AG04450 (cell line): ENCODE data around the gene HOXA4. TPM values are rescaled to one million over a fixed set of nuclear protein-coding genes. Genes with fewer than 3 reads are reported as not detected.

Experiments
- CTCF ChIA-PET: fragments of 300-600, 350-600 bp; formaldehyde crosslinking; extraction: SDS; loops from one replicate; lab custom pipeline; 2022; ENCODE audit warnings: antibody characterized with exemption, inconsistent platforms; lab: Charles Lee
- POLR2A ChIA-PET: fragments of 350-600 bp; formaldehyde crosslinking; extraction: SDS; loops from one replicate; lab custom pipeline; 2021; ENCODE audit warnings: antibody characterized with exemption, inconsistent platforms; lab: Yijun Ruan, JAX
- DNase-seq: peaks from one replicate; pipeline ENCODE4 v3.0.0-alpha.2; 2011; ENCODE audit warnings: low read depth, low spot score
- H3K27ac ChIP-seq: one replicate; pipeline ENCODE4 v1.5.1; 2012; ENCODE audit warnings: low read depth, low read length, control low read depth
- H3K27me3 ChIP-seq: one replicate; pipeline ENCODE4 v1.6.0; 2012; ENCODE audit warnings: low read length; ENCODE audit not compliant: control insufficient read depth, insufficient read depth
- H3K4me3 ChIP-seq: 2 replicates; pipeline ENCODE4 v1.5.1; 2011; ENCODE audit warnings: mild to moderate bottlenecking, low read depth, low read length, control low read depth
- H3K9me3 ChIP-seq: 2 replicates; pipeline ENCODE4 v1.5.1; 2012; ENCODE audit warnings: low read length; ENCODE audit not compliant: control insufficient read depth, insufficient read depth
- polyA plus RNA-seq: library from polyadenylated mRNA; depleted of rRNA; stranded (reverse); fragments of >200 nt; gene quantifications from 2 replicates; pipeline ENCODE4 v1.2.3, GENCODE V29; 2011
- TF ChIP-seq, protein P1 (sequence below): IDR thresholded peaks from 2 replicates; pipeline ENCODE4 v1.5.1; 2011; ENCODE audit warnings: low read depth, low read length, control low read depth, inconsistent platforms

Gene HOXA4
- polyA plus RNA-seq, 1 experiment: 5.8 TPM

DNA sequence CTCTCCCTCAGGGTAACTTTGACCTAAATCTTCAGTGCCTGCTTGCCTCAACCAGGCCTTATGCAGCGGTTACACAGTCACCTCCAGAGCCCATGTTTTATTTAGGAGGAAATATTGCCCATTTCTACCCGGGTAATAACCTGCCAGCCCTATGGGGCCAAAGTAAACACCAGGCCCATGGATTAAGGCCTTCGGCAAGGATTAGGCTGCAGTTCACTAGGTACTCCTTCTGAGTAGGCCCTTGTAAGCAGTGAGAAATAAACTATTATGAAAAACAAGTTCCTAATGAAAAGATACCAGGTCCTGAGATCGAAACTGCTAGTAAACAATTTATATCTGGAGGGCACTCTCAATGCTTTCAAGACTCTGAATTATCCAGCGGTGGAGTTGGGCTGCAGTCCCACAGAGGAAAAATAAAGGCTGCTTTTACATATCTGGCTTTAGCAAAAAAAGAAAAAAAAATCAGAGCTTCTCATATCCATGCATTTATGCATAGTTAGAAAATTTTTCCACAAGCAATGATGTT is 47.3 kb upstream of the HOXA4 start:
- POLR2A ChIA-PET: no interaction called here
- Histone ChIP-seq H3K27ac (no peak overlapping the region), H3K9me3 (peaks cover 8% of the 10 kb centered on the region; the same call in 1 of the 2 replicates), H3K4me3 (no peak overlapping the region), H3K27me3 (peaks cover 87% of the 10 kb centered on the region)
- DNase-seq: no peak
- TF ChIP-seq, protein P1, sequence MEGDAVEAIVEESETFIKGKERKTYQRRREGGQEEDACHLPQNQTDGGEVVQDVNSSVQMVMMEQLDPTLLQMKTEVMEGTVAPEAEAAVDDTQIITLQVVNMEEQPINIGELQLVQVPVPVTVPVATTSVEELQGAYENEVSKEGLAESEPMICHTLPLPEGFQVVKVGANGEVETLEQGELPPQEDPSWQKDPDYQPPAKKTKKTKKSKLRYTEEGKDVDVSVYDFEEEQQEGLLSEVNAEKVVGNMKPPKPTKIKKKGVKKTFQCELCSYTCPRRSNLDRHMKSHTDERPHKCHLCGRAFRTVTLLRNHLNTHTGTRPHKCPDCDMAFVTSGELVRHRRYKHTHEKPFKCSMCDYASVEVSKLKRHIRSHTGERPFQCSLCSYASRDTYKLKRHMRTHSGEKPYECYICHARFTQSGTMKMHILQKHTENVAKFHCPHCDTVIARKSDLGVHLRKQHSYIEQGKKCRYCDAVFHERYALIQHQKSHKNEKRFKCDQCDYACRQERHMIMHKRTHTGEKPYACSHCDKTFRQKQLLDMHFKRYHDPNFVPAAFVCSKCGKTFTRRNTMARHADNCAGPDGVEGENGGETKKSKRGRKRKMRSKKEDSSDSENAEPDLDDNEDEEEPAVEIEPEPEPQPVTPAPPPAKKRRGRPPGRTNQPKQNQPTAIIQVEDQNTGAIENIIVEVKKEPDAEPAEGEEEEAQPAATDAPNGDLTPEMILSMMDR: no peak
- CTCF ChIA-PET: interaction anchor here (1.5 to 4.2 kb wide), 7 partner anchors 13 to 1285 kb away, joined by 6 to 21 read pairs (median 15); no protein-coding TSS in a partner anchor

DNA sequence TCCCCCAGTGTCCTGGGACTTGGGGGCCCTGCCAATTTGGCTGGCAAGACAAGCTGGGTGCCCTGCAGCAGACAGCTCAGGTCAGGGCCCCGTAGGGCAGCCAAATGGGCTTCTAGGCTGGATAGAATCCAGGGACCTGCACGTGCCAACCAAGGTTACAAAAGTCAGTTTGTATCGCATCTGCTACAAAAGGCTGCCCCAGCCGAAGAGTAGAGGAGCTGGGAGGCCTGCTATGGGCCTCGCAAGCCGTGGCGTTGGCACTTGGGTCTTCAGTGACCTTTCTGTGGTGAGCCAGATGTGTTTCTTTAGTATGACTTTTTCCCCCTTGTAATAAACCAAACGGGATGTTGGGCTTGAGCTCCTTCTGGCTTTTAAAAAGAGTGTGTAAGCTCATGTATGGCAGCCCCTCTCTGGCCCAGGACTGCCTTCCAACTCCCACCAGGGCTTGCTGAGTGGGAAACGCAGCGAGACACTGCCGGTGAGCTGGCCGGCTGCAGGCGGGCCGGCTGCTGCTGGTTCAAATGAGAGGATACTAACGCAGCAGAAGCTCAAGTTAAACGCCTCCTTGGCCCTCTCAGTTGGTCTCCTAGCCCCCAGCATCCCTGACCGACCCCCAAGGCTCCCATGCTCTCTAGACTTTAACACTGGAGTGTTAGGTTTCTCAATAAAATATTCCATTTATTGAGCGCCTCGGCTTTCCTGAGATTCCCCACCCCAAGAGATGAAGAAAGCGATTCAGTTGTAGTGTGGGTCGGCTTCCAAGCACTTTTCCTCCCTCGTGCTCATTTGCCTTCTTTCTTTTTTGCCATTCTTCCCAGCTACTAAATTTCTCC is 46.6 kb upstream of the HOXA4 start:
- TF ChIP-seq, protein P1: no peak
- Histone ChIP-seq H3K27me3 (peaks cover 87% of the 10 kb centered on the region), H3K4me3 (no peak overlapping the region), H3K27ac (no peak overlapping the region), H3K9me3 (peaks cover 11% of the 10 kb centered on the region; the same call in 1 of the 2 replicates)
- ChIA-PET POLR2A (no interaction called here), CTCF (interaction anchor here (1.5 to 4.2 kb wide), 3 partner anchors 33 to 1284 kb away, joined by 6 to 17 read pairs (median 8); no protein-coding TSS in a partner anchor)
- no peak for DNase-seq

DNA sequence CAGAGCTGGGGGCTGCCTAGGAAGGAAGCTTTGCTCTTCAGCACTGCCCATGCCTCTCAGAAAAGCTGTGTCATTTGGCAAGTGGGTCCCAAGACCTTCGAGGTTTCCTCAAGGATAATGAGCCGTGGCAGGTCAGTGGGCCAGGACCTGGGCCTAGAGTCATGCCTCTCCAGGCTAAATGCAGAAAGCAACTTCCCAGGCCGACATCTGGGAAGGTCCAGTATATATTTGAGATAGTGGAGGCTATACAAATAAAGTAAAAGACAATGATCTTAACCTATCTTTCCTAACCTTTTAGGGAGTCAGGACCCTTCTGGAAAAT is 45.9 kb upstream of the HOXA4 start:
- CTCF ChIA-PET: interaction anchor here (1.5 to 4.2 kb wide), 3 partner anchors 33 to 1283 kb away, joined by 6 to 17 read pairs (median 8); no protein-coding TSS in a partner anchor
- DNase-seq: no peak
- Histone ChIP-seq H3K9me3 (peaks cover 11% of the 10 kb centered on the region; the same call in 1 of the 2 replicates), H3K4me3 (no peak overlapping the region), H3K27ac (no peak overlapping the region), H3K27me3 (peaks cover 88% of the 10 kb centered on the region)
- POLR2A ChIA-PET: no interaction called here
- TF ChIP-seq, protein P1: no peak

DNA sequence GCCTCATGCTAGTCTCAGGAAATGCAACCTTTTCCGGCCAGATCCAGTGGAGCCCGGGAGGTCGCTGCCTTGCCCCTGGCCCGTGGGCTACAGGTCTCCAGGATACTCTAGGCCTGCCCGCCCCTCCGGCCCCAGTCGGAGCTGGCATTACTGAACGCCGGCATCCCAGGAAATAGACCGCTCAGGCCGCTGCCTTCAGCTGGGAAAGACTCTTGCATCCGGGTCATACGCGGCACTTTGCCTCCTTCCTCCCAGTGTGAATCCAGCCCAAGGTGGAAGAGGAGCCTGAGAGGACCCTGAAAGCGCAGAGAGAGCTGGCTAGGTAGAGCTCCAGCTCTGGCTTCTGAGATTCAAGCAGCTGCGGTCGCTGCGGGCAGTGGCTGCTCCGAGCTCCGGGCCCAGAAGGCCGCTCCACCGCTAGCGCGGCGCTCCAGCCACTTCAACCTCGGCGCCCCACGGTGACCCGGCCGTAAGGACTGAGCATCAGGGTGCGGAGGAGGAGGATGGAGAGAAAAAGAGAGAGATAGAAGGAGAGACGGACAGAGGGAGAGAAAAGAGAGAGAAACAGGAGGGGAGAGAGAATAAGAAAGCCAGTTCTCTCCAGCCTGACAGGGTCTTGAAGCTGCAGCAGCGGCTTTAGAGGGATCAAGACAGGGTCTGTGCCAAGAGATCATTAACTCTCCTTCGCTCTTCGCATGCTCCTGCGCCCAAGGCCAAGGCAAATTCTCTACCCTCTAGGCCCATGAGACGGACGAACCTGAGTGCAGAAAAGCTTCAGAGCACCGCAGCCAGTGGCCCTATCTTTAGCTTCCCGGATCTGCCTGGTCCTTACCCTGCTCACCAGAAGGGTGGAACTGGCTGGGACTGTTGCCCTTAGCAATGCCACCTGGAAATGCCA is 45.3 kb upstream of the HOXA4 start:
- Histone ChIP-seq H3K9me3 (peaks cover 11% of the 10 kb centered on the region; the same call in 1 of the 2 replicates), H3K4me3 (no peak overlapping the region), H3K27me3 (peaks cover 89% of the 10 kb centered on the region), H3K27ac (no peak overlapping the region)
- ChIA-PET POLR2A (no interaction called here), CTCF (interaction anchor here (0.6 to 4.2 kb wide), 4 partner anchors 34 to 1283 kb away, joined by 6 to 17 read pairs (median 10); no protein-coding TSS in a partner anchor)
- DNase-seq: no peak
- TF ChIP-seq, protein P1: no peak
